T47D (cell line): ENCODE data around the gene FHIT.
A peak's percentile ranks its signal among the peaks of the same experiment; 100 is the strongest.

Experiments used
- DNase-seq, 2 experiments: peaks; one replicate each; pipeline versions ENCODE4 v3.0.0 to v3.0.0-alpha.2; 2011 to 2012; ENCODE audit warnings: low read depth in 1 of 2, low spot score in 1 of 2
- JUND ChIP-seq: IDR thresholded peaks from 2 replicates; pipeline ENCODE4 v1.6.1; 2012; ENCODE audit warnings: low read depth
- in situ Hi-C: cut with HindIII; loops from 2 replicates; pipeline ENCODE4 v1.10.0; 2016; ENCODE audit warnings: low sequenced_read_pairs, low pct_unique_long_range_greater_than_20kb

FHIT gene

GRCh38 chr3:61253756-61254155 lies 2.5 kb upstream of the FHIT start:
- in situ Hi-C loops: no loop called here
- DNase-seq: no peak
- TF ChIP-seq JUND: no peak

DNA sequence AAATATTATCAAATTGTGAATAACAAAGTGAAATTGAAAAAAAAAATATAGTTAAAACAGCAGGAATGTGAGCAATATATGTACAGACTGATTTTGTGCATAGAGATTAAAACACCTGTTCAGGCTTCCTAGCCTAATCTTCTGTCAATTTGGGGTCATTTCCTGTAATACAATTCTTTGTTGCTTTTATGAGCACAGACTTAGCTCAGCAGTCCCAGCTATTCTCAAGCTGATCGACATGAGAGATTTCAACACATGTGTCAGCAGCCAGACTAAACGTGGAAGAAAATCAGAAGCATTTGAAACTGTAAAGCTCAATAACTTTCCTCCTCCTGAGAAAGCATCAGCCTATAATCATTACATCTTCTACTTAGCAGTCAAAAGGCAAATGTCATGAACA lies 1.6 kb upstream of the FHIT start:
- no peak for DNase-seq
- in situ Hi-C loops: no loop called here
- TF ChIP-seq JUND: no peak

DNA sequence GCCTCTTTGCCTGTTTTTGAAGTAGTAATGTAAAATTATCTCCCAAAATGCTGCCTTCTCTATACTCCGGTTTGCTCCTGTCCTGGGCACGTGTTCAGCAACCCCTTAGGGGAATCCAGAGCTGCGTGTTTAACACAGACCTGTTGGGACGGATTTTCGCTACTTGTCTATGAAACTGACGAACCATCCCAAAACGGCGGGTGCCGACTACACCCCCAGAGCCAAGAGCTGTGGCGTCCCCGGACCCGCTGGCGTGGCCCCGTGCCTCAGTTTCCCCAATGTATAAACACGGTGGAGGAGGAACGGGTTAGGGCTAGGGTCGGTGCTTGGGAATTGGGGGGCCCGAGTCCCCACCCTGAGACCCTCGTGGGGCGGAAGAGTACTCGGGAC lies 473 bp downstream of the FHIT start:
- peak in 1 of 2 experiments; percentile 59 for DNase-seq
- no peak for TF ChIP-seq JUND
- in situ Hi-C loops: no loop called here

DNA sequence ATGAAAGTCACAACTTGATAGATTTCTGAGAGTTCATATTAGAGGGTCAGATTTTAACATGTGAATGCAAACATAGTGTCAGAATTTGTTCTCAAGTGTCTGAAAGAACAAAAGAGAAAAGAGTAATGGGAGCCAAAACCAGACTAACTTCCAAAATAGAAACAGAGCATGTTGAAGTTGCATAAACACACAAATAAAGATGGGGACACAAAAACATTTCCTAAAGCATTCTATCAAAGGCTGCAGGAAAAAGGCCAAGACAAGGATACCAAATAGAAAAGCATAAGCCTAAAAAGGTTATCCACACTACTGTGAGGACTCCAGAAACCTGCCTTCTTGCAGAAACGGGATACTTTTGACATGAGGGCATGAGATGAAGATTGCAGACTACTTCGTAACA lies 2.8 kb downstream of the FHIT start:
- no peak for TF ChIP-seq JUND
- in situ Hi-C loops: no loop called here
- no peak for DNase-seq

GRCh38 chr3:61247191-61247590 lies 4.1 kb downstream of the FHIT start:
- in situ Hi-C loops: no loop called here
- no peak for TF ChIP-seq JUND
- DNase-seq: no peak

- in situ Hi-C loops: no loop called here
- DNase-seq: peak in 1 of 2 experiments; percentile 29
- TF ChIP-seq JUND: no peak
These were observed 11.4 kb downstream of the FHIT start for GRCh38 chr3:61239871-61240270.

GRCh38 chr3:61237858-61238257 lies 13.4 kb downstream of the FHIT start:
- TF ChIP-seq JUND: no peak
- DNase-seq: no peak
- in situ Hi-C loops: no loop called here

DNA sequence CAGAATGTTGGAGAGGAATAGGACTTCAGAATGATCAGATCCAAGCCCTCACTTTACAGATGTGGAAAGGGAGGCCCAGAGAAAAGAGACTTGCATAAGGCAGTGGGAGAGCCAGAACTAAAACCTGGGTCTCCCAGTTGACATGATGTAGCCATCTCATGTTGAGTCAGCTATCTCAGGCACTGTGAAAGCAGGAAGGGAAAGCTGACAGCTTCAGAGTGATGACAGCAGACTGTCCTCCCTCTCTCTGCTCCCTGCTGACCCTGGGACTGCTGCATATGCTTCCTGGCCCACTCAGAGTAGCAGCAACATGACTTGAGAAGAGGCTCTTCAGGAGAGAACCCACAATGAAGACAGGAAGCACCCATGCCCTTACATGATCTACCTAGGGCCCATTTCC lies 14.7 kb downstream of the FHIT start:
- in situ Hi-C loops: no loop called here
- no peak for DNase-seq
- no peak for TF ChIP-seq JUND

- in situ Hi-C loops: no loop called here
- DNase-seq: no peak
- TF ChIP-seq JUND: no peak
These were observed 17.5 kb downstream of the FHIT start for GRCh38 chr3:61233746-61234145.

GRCh38 chr3:61231693-61232092 lies 19.6 kb downstream of the FHIT start:
- TF ChIP-seq JUND: no peak
- in situ Hi-C loops: no loop called here

GRCh38 chr3:61227799-61228198 lies 23.5 kb downstream of the FHIT start:
- TF ChIP-seq JUND: no peak
- in situ Hi-C loops: no loop called here
- DNase-seq: no peak

More at GRCh38 chr3:61231693-61232092, 19.6 kb downstream of the FHIT start:
- DNase-seq: no peak

GRCh38 chr3:61226166-61226686 lies 25.0 kb downstream of the FHIT start:
- in situ Hi-C loops: no loop called here
- TF ChIP-seq JUND: no peak
- peak in 1 of 2 experiments; percentile 16 for DNase-seq

- TF ChIP-seq JUND: no peak
These were observed 26.4 kb downstream of the FHIT start for GRCh38 chr3:61224823-61225222.

GRCh38 chr3:61223451-61223850 lies 27.8 kb downstream of the FHIT start:
- no peak for TF ChIP-seq JUND
- DNase-seq: no peak

More at GRCh38 chr3:61224823-61225222, 26.4 kb downstream of the FHIT start:
- DNase-seq: no peak
- in situ Hi-C loops: no loop called here

More at GRCh38 chr3:61223451-61223850, 27.8 kb downstream of the FHIT start:
- in situ Hi-C loops: no loop called here
